Measurements from ENCODE around the gene QSOX1. TPM values are rescaled to one million over a fixed set of nuclear protein-coding genes. Genes with fewer than 3 reads are reported as not detected.
A peak's percentile ranks its signal among the peaks of the same experiment; 100 is the strongest.
"Not testable (repeated sequence)": the region's sequence is repeated elsewhere in the genome, so short reads cannot be mapped to it uniquely, and the experiment has no call there.

The QSOX1 gene
- total and polyA plus RNA-seq, 2 of the 4 experiments (the other 2 are of a cell fraction), result 102 to 791 TPM

GRCh38 chr1:180133193-180133592 is 21.5 kb upstream of the QSOX1 start:
- Histone ChIP-seq H3K36me3 (ENCODE audit: control insufficient read depth, insufficient read depth, low read length) (no peaks in the 10 kb centered on the region), H4K91ac (ENCODE audit: insufficient read depth, low read depth, low read length) (peak overlapping the region; percentile 58; the same call in 1 of the 2 replicates), H2BK120ac (ENCODE audit: low read depth, low read length) (peak overlapping the region; percentile 64; the same call in 1 of the 2 replicates), H3K9me3 (ENCODE audit: control insufficient read depth, insufficient read depth, low read length) (peaks cover 5% of the 10 kb centered on the region), H4K8ac (ENCODE audit: low read depth in 2 of 2, low read length in 2 of 2) (peak overlapping the region; percentile 5 to 59; a peak in 3 of 4 replicates), H3K9ac (ENCODE audit: low read depth, low read length) (no peak overlapping the region), H2BK5ac (ENCODE audit: low read depth, low read length, poor library complexity, severe bottlenecking) (peak overlapping the region; percentile 3), H3K9me1 (ENCODE audit: insufficient read depth, low read length) (0 out of 2 replicates have a peak, but pooled peaks cover 6% of the 10 kb centered on the region), H3K4me1 (ENCODE audit: control insufficient read depth, insufficient read depth, low read length) (peaks cover 17% of the 10 kb centered on the region), H2BK20ac (ENCODE audit: low read depth, low read length) (peak overlapping the region; percentile 66), H3K23ac (ENCODE audit: low read depth, low read length) (0 out of 2 replicates have a peak overlapping the region, but pooled peaks have one; percentile 7), H3K79me1 (ENCODE audit: low read depth in 1 of 2, low read length in 2 of 2) (no peaks in the 10 kb centered on the region), H2AFZ (replicated peaks; ENCODE audit: low read length, poor library complexity) (no peak overlapping the region), H3K56ac (ENCODE audit: extremely low read depth, insufficient read depth, low read length) (no peak overlapping the region), H4K20me1 (ENCODE audit: insufficient read depth, low read length) (no peaks in the 10 kb centered on the region), H2AK9ac (replicated peaks; ENCODE audit: low read depth, low read length, poor library complexity) (no peak overlapping the region), H3K14ac (replicated peaks; ENCODE audit: low read depth, low read length) (peak overlapping the region; percentile 12; the same call in 1 of the 2 replicates), H2AK5ac (ENCODE audit: low read depth, low read length) (peak overlapping the region; percentile 66), H3K4me3 (ENCODE audit: insufficient read depth, low read depth, low read length) (no peak overlapping the region), H3K27me3 (ENCODE audit: control insufficient read depth, insufficient read depth, low read length) (no peaks in the 10 kb centered on the region), H2BK15ac (ENCODE audit: low read depth, low read length) (peak overlapping the region; percentile 0), H4K5ac (ENCODE audit: low read depth, low read length) (peak overlapping the region; percentile 47), H3K4ac (ENCODE audit: low read depth, low read length) (peak overlapping the region; percentile 60), H3K4me2 (ENCODE audit: low read depth, low read length) (no peak overlapping the region), H3K27ac (ENCODE audit: insufficient read depth, low read length) (no peak overlapping the region; the same call in 1 of the 2 replicates), H3K18ac (ENCODE audit: low read depth, low read length) (peak overlapping the region; percentile 84)
- intact Hi-C loops (cut with micrococcal nuclease) (no loop called here), dilution Hi-C loops (cut with HindIII; ENCODE audit: low sequenced_read_pairs, unreplicated experiment) (no loop called here), in situ Hi-C loops (cut with MboI; ENCODE audit: low sequenced_read_pairs) (no loop called here)
- ChIA-PET POLR2A (ENCODE audit: unreplicated experiment) (no interaction called here), CTCF (no interaction called here)
- WGBS, 2 experiments (ENCODE audit: extremely low coverage in 2 of 2, insufficient read length in 1 of 2), result no CpG with 5 or more reads among the region's 1 CpG
- TF ChIP-seq MAZ (IDR thresholded peaks at IDR 0.05; ENCODE audit: borderline replicate concordance, low read depth, low read length) (no peak), NFE2L2 (IDR thresholded peaks at IDR 0.05; ENCODE audit: low read depth, low read length) (no peak), RCOR1 (IDR thresholded peaks at IDR 0.05; ENCODE audit: insufficient replicate concordance, low read length) (no peak), ELK1 (IDR thresholded peaks at IDR 0.05; ENCODE audit: borderline replicate concordance, low read depth, low read length) (no peak), RFX5 (IDR thresholded peaks at IDR 0.05; ENCODE audit: low read depth, low read length) (no peak), POLR2A (IDR thresholded peaks at IDR 0.05; ENCODE audit: low read depth, low read length) (no peak)
- ATAC-seq (ENCODE audit: low read depth), result no peak
- no peak for DNase-seq
- BruUV-seq (replicated peaks), result no TSS peak

DNA sequence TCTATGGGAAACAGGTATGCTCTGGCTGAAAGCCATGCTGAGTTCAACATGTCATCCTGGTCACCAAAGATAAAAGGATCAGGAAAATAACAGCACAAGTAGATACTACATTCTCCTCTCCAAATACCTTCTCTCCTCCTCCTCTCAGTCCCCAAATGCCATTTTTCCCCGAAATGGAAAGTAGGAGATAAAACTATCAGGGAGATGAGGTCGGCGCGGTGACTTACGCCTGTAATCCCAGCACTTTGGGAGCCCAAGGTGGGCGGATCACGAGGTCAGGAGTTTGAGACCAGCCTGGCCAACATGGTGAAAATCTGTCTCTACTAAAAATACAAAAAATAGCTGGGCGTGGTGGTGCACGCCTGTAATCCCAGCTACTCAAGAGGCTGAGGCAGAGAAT is 21.0 kb upstream of the QSOX1 start:
- Histone ChIP-seq H2BK120ac (ENCODE audit: low read depth, low read length) (peak overlapping the region; percentile 64), H3K18ac (ENCODE audit: low read depth, low read length) (peak overlapping the region; percentile 84), H2AK5ac (ENCODE audit: low read depth, low read length) (peak overlapping the region; percentile 66), H3K14ac (replicated peaks; ENCODE audit: low read depth, low read length) (peak overlapping the region; percentile 12; the same call in 1 of the 2 replicates), H4K5ac (ENCODE audit: low read depth, low read length) (peak overlapping the region; percentile 47), H2BK20ac (ENCODE audit: low read depth, low read length) (peak overlapping the region; percentile 66), H2BK5ac (ENCODE audit: low read depth, low read length, poor library complexity, severe bottlenecking) (peak overlapping the region; percentile 3), H2BK15ac (ENCODE audit: low read depth, low read length) (peak overlapping the region; percentile 0), H3K4ac (ENCODE audit: low read depth, low read length) (peak overlapping the region; percentile 60; the same call in 1 of the 2 replicates), H3K4me1 (ENCODE audit: control insufficient read depth, insufficient read depth, low read length) (peaks cover 17% of the 10 kb centered on the region), H4K91ac (ENCODE audit: insufficient read depth, low read depth, low read length) (peak overlapping the region; percentile 58; the same call in 1 of the 2 replicates), H4K8ac (ENCODE audit: low read depth in 2 of 2, low read length in 2 of 2) (peak overlapping the region in 1 of 2 experiments; percentile 59; a peak in 2 of 4 replicates)
- H2AFZ ChIP-seq (replicated peaks; ENCODE audit: low read length, poor library complexity); H3K27me3 ChIP-seq (ENCODE audit: control insufficient read depth, insufficient read depth, low read length); H3K9me3 ChIP-seq (ENCODE audit: control insufficient read depth, insufficient read depth, low read length); H3K9me1 ChIP-seq (ENCODE audit: insufficient read depth, low read length); H3K79me1 ChIP-seq (ENCODE audit: low read depth in 1 of 2, low read length in 2 of 2); in situ Hi-C loops (cut with MboI; ENCODE audit: low sequenced_read_pairs); CTCF ChIA-PET; POLR2A ChIA-PET (ENCODE audit: unreplicated experiment); H3K4me3 ChIP-seq (ENCODE audit: insufficient read depth, low read depth, low read length); H3K27ac ChIP-seq (ENCODE audit: insufficient read depth, low read length); H2AK9ac ChIP-seq (replicated peaks; ENCODE audit: low read depth, low read length, poor library complexity); H3K36me3 ChIP-seq (ENCODE audit: control insufficient read depth, insufficient read depth, low read length); H4K20me1 ChIP-seq (ENCODE audit: insufficient read depth, low read length); ATAC-seq (ENCODE audit: low read depth); dilution Hi-C loops (cut with HindIII; ENCODE audit: low sequenced_read_pairs, unreplicated experiment); H3K23ac ChIP-seq (ENCODE audit: low read depth, low read length); DNase-seq; BruUV-seq (replicated peaks); H3K56ac ChIP-seq (ENCODE audit: extremely low read depth, insufficient read depth, low read length); intact Hi-C loops (cut with micrococcal nuclease); H3K9ac ChIP-seq (ENCODE audit: low read depth, low read length); H3K4me2 ChIP-seq (ENCODE audit: low read depth, low read length): not testable (repeated sequence)
- whole genome bisulfite sequencing, 2 experiments (ENCODE audit: extremely low coverage in 2 of 2, insufficient read length in 1 of 2), result no CpG with 5 or more reads among the region's 9 CpGs
